Left ventricle myocardium inferior (tissue), 1 donor: ENCODE results near the gene MSANTD3. TPM values are rescaled to one million over a fixed set of nuclear protein-coding genes. Genes with fewer than 3 reads are reported as not detected.
A peak's percentile ranks its signal among the peaks of the same experiment; 100 is the strongest.
"Not testable (repeated sequence)": the region's sequence is repeated elsewhere in the genome, so short reads cannot be mapped to it uniquely, and the experiment has no call there.

Experiments
- DNase-seq: peaks from one replicate; pipeline ENCODE4 v3.0.0-alpha.2; 2020
- H3K27ac ChIP-seq: fragments of 200-600 bp; replicated peaks from 2 replicates; pipeline ENCODE4 v1.8.0; 2021
- H3K27me3 ChIP-seq: fragments of 200-600 bp; 2 replicates; pipeline ENCODE4 v1.8.0; 2021; ENCODE audit warnings: low read depth
- H3K36me3 ChIP-seq: fragments of 200-600 bp; 2 replicates; pipeline ENCODE4 v1.8.0; 2021
- H3K4me1 ChIP-seq: fragments of 200-600 bp; 2 replicates; pipeline ENCODE4 v1.8.0; 2021
- H3K4me3 ChIP-seq: fragments of 200-600 bp; 2 replicates; pipeline ENCODE4 v1.8.0; 2021; ENCODE audit warnings: mild to moderate bottlenecking, moderate library complexity
- H3K9me3 ChIP-seq: fragments of 200-600 bp; replicated peaks from 2 replicates; pipeline ENCODE4 v1.8.0; 2021
- CTCF ChIP-seq: fragments of 200-600 bp; IDR thresholded peaks from 2 replicates; pipeline ENCODE4 v1.8.0; 2021; ENCODE audit warnings: antibody characterized with exemption, mild to moderate bottlenecking, borderline replicate concordance
- intact Hi-C: fragments of 100-400 bp; cut with micrococcal nuclease; formaldehyde crosslinking; loops from one replicate; pipeline ENCODE4 v1.11.0; 2022
- total RNA-seq: library from RNA; stranded (reverse); fragmentation: NEBNext Ultra II Directional; extraction: Animal tissue kit (Norgen Biotek cat#: 25700); gene quantifications from one replicate; pipeline ENCODE4 v1.2.1, GENCODE V29; 2021
- donor health status: DM: no; HTN: yes; CAD: no; lungs with severe emphysema.

The MSANTD3 gene
- total RNA-seq, 1 donor from 2014 or later, result 19.8 TPM

DNA sequence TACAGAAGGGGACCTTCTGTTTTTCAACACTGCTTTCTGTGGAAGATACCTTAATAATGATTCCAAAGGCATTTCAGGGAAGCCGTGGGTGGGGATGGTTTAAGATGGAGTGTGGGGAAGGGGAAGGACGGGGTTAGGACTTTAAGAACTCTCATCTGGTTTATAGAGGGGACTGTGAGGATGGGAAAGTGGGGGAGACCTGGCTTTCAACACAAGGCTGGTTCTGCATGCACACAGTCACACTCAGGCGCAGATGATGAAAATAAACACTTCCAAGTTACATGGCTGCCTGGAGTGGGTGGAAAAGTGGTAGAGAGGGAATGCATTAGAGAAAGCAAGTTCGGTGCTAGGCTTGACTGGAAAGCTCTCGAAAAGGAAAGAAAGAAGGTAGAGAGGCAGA lies 4.9 kb downstream of the MSANTD3 start:
- Histone ChIP-seq H3K36me3 (no peaks in the 10 kb centered on the region), H3K4me3 (no peak overlapping the region), H3K27ac (no peak overlapping the region), H3K27me3 (no peaks in the 10 kb centered on the region), H3K4me1 (peaks cover 29% of the 10 kb centered on the region), H3K9me3 (peaks cover 6% of the 10 kb centered on the region)
- intact Hi-C loops, result loop anchor here (10.0 kb wide), 1 partner anchor 77 kb away; the partner anchor contains the start of gene TEX10
- no peak for DNase-seq
- no peak for TF ChIP-seq CTCF

DNA sequence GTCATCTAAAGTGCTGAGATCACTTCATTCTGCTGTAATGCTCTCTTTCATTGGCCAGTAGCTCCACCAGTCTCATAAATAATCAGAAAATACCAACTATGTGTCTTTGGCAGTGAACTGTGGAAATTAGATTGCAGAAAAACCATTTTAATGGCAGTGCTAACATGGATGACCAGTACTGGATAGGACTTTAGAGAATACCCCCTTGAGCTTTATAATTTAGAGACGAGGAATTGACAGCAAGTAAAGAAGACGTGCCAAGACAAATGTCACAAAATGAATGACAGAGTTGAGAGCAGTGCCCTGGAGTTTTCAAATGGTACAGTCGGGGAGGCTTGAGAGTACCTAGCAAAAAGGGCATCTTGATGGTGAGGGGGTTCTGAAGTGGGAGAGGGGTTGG lies 5.8 kb downstream of the MSANTD3 start:
- Histone ChIP-seq H3K27ac (no peak overlapping the region), H3K4me1 (peaks cover 25% of the 10 kb centered on the region), H3K9me3 (peaks cover 6% of the 10 kb centered on the region), H3K4me3 (no peak overlapping the region), H3K36me3 (no peaks in the 10 kb centered on the region), H3K27me3 (no peaks in the 10 kb centered on the region)
- TF ChIP-seq CTCF, result no peak
- no peak for DNase-seq
- intact Hi-C loops, result loop anchor here (10.0 kb wide), 1 partner anchor 78 kb away; the partner anchor contains the start of gene TEX10

GRCh38 chr9:100436571-100436970 lies 9.6 kb downstream of the MSANTD3 start:
- no peak for DNase-seq
- peaks cover 6% of the 10 kb centered on the region for H3K9me3 ChIP-seq
- H3K27me3 ChIP-seq, result no peaks in the 10 kb centered on the region
- peaks cover 5% of the 10 kb centered on the region for H3K4me1 ChIP-seq
- H3K27ac ChIP-seq, result no peak overlapping the region
- H3K36me3 ChIP-seq, result no peaks in the 10 kb centered on the region
- H3K4me3 ChIP-seq, result no peak overlapping the region
- TF ChIP-seq CTCF, result no peak
- intact Hi-C loops, result loop anchor here (10.0 kb wide), 1 partner anchor 82 kb away; the partner anchor contains the start of gene TEX10

DNA sequence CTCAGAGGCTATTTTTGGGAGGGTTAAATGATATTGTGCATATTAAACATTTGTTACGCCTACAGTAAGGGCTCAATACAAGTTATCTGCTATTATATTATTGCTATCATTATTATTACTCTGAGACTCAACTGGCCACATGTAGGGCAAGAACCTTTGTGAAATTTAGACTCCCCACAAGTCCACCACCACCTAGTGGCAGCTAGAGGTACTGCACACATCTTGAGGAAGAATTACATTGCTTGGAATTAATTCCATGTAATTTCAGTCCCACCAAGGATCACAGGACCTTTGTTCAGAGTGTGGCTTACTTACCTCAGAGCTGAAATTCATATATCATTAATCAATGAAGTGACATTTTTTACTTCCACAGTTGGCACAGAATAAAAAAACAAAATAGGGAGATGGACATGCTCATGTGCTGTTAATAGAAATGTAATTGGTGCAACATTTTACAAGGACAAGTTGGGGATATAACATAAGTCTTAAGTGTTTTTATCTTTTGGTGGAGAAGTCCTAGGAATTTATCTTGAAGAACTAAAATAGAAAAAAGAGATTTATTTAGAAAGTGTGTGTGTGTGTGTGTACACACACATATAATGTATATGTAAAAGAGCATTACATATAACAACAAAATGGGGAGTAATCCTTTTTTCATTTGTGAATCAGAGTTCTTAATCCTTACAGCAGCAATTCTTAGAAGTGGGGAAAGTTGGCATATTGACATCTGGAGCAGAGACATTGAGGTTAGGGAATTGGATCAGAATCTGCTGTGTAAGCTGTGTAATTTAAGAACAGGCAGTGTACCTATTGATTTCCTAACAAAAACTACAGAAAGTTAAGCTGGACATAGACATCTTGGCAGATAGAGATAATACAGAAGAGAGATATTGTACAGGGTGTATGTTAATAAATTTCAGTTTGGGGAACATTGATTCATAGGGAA lies 11.2 kb downstream of the MSANTD3 start:
- H3K4me3 ChIP-seq, result no peak overlapping the region
- peaks cover 6% of the 10 kb centered on the region for H3K9me3 ChIP-seq
- peak; percentile 43 for DNase-seq
- intact Hi-C loops, result loop anchor here (10.0 kb wide), 1 partner anchor 83 kb away; the partner anchor contains the start of gene TEX10
- peaks cover 5% of the 10 kb centered on the region for H3K4me1 ChIP-seq
- no peak overlapping the region for H3K27ac ChIP-seq
- H3K27me3 ChIP-seq, result no peaks in the 10 kb centered on the region
- H3K36me3 ChIP-seq, result peaks cover 8% of the 10 kb centered on the region
- peak; percentile 95 for TF ChIP-seq CTCF

GRCh38 chr9:100440071-100440470 lies 13.1 kb downstream of the MSANTD3 start:
- Histone ChIP-seq H3K4me3 (no peak overlapping the region), H3K4me1 (peaks cover 8% of the 10 kb centered on the region), H3K9me3 (peaks cover 6% of the 10 kb centered on the region), H3K36me3 (peaks cover 8% of the 10 kb centered on the region), H3K27me3 (no peaks in the 10 kb centered on the region), H3K27ac (no peak overlapping the region)
- no peak for TF ChIP-seq CTCF
- DNase-seq, result no peak
- intact Hi-C loops, result no loop called here

- H3K4me3 ChIP-seq, H3K27ac ChIP-seq, intact Hi-C loops, H3K4me1 ChIP-seq, H3K27me3 ChIP-seq, H3K36me3 ChIP-seq, DNase-seq, H3K9me3 ChIP-seq: not testable (repeated sequence)
Observed at GRCh38 chr9:100440487-100440886, 13.5 kb downstream of the MSANTD3 start.
